Panc1 (cell line): ENCODE results near the gene PRRX2. TPM values are rescaled to one million over a fixed set of nuclear protein-coding genes. Genes with fewer than 3 reads are reported as not detected.

Experiments
- ATAC-seq: fragments of 200-7000 bp; cut with Tn5 transposase; 2 replicates; pipeline ENCODE4 v1.9.1; 2020; ENCODE audit warnings: mild to moderate bottlenecking, moderate library complexity
- BruUV-seq: library from RNA; stranded (reverse); fragments of 400-500 nt; replicated peaks from 2 replicates; lab custom pipeline; 2021; lab: Mats Ljungman, UMichigan
- CTCF ChIA-PET: fragments of 300-600 bp; sonication (Branson Sonifier 250); formaldehyde crosslinking; loops from one replicate; lab custom pipeline; 2022; ENCODE audit warnings: antibody characterized with exemption; lab: Charles Lee
- POLR2A ChIA-PET: fragments of 300-600 bp; sonication (Branson Sonifier 250); formaldehyde crosslinking; loops from one replicate; lab custom pipeline; 2022; ENCODE audit warnings: antibody characterized with exemption; lab: Charles Lee
- DNase-seq: peaks from one replicate; pipeline ENCODE4 v3.0.0-alpha.2; 2010; ENCODE audit warnings: low read depth, low spot score
- H3K27ac ChIP-seq: 2 replicates; pipeline ENCODE4 v1.5.1; 2011; ENCODE audit warnings: mild to moderate bottlenecking, low read length, inconsistent platforms
- H3K27me3 ChIP-seq: fragments of 200-500 bp; sonication (Bioruptor generic); 2 replicates; pipeline ENCODE4 v1.6.0; 2014; ENCODE audit warnings: low read length, inconsistent platforms; ENCODE audit not compliant: control insufficient read depth, insufficient read depth
- H3K36me3 ChIP-seq: fragments of 200-500 bp; sonication (Bioruptor generic); 2 replicates; pipeline ENCODE4 v1.5.1; 2014; ENCODE audit warnings: inconsistent platforms, mild to moderate bottlenecking, low read length, moderate library complexity; ENCODE audit not compliant: control insufficient read depth, insufficient read depth
- H3K4me1 ChIP-seq: 2 replicates; pipeline ENCODE4 v1.5.1; 2011; ENCODE audit warnings: inconsistent platforms, mild to moderate bottlenecking, low read length, moderate library complexity; ENCODE audit not compliant: control insufficient read depth, insufficient read depth
- H3K4me3 ChIP-seq, 2 experiments: 2 replicates each; pipeline ENCODE4 v1.5.1; 2011 to 2012; ENCODE audit warnings: low read depth in 2 of 2, low read length in 2 of 2, mild to moderate bottlenecking in 2 of 2, inconsistent platforms in 1 of 2, moderate library complexity in 1 of 2
- H3K9me3 ChIP-seq: fragments of 200-500 bp; sonication (Bioruptor generic); 2 replicates; pipeline ENCODE4 v1.5.1; 2014; ENCODE audit warnings: low read depth, mild to moderate bottlenecking, inconsistent platforms, low read length, moderate library complexity; ENCODE audit not compliant: control insufficient read depth, insufficient read depth
- CTCF ChIP-seq: fragments of 450-650 bp; IDR thresholded peaks from 2 replicates; pipeline ENCODE4 v1.5.1; 2017; ENCODE audit warnings: mild to moderate bottlenecking
- POLR2AphosphoS5 ChIP-seq: IDR thresholded peaks from 2 replicates; pipeline ENCODE4 v1.6.1; 2012; ENCODE audit warnings: mild to moderate bottlenecking, low read depth, low read length, moderate library complexity
- REST ChIP-seq, 2 experiments: IDR thresholded peaks; 2 replicates each; pipeline ENCODE4 v1.6.1; 2011 to 2012; ENCODE audit warnings: low read depth in 2 of 2, control low read depth in 1 of 2, low read length in 1 of 2, mild to moderate bottlenecking in 1 of 2, moderate library complexity in 1 of 2; ENCODE audit not compliant: insufficient read depth in 1 of 2
- SIN3A ChIP-seq: IDR thresholded peaks from 2 replicates; pipeline ENCODE4 v1.6.1; 2012; ENCODE audit warnings: low read depth, mild to moderate bottlenecking, low read length, moderate library complexity, borderline replicate concordance; ENCODE audit not compliant: insufficient read depth
- TCF7L2 ChIP-seq: IDR thresholded peaks from 2 replicates; pipeline ENCODE4 v1.6.1; 2011; ENCODE audit warnings: mild to moderate bottlenecking, low read depth, low read length, inconsistent platforms
- in situ Hi-C: cut with HindIII; loops from 2 replicates; pipeline ENCODE4 v1.10.0; 2016; ENCODE audit warnings: low sequenced_read_pairs, low pct_unique_long_range_greater_than_20kb
- intact Hi-C: fragments of 100-400 bp; cut with micrococcal nuclease; formaldehyde crosslinking; loops from one replicate; pipeline ENCODE4 v1.10.0; 2022; ENCODE audit not compliant: unreplicated experiment
- total RNA-seq: library from RNA; stranded (reverse); gene quantifications from one replicate; pipeline ENCODE4 v1.2.1, GENCODE V29; 2021; ENCODE audit not compliant: unreplicated experiment

PRRX2 gene
- total RNA-seq, 1 experiment from 2014 or later: 6.3 TPM

GRCh38 chr9:129646252-129646651 is 19.2 kb upstream of the PRRX2 start:
- BruUV-seq: no TSS peak
- ChIA-PET CTCF (interaction anchor here (0.5 kb wide), 1 partner anchor 146 kb away, joined by 5 read pairs; no protein-coding TSS in a partner anchor), POLR2A (no interaction called here)
- Histone ChIP-seq H3K4me1 (no peaks in the 10 kb centered on the region), H3K4me3 (no peak overlapping the region), H3K27me3 (no peaks in the 10 kb centered on the region), H3K9me3 (no peaks in the 10 kb centered on the region), H3K36me3 (no peaks in the 10 kb centered on the region; the same call in 1 of the 2 replicates), H3K27ac (no peak overlapping the region)
- in situ Hi-C loops (no loop called here), intact Hi-C loops (no loop called here)
- ATAC-seq (no peak), DNase-seq (no peak)
- TF ChIP-seq POLR2AphosphoS5: no peak
- TF ChIP-seq TCF7L2: no peak
- TF ChIP-seq REST (IDR thresholded peaks at IDR 0.05; ENCODE audit: insufficient read depth in 1 of 2, low read depth in 2 of 2, low read length in 1 of 2): no peak
- TF ChIP-seq CTCF: no peak
- no peak for TF ChIP-seq SIN3A

GRCh38 chr9:129646654-129647053 is 18.8 kb upstream of the PRRX2 start:
- DNase-seq: no peak
- Histone ChIP-seq H3K9me3 (no peaks in the 10 kb centered on the region), H3K4me1 (no peaks in the 10 kb centered on the region), H3K27ac (no peak overlapping the region), H3K36me3 (no peaks in the 10 kb centered on the region; the same call in 1 of the 2 replicates), H3K4me3 (no peak overlapping the region), H3K27me3 (no peaks in the 10 kb centered on the region)
- ATAC-seq: no peak
- no peak for TF ChIP-seq CTCF
- no peak for TF ChIP-seq SIN3A
- TF ChIP-seq TCF7L2: no peak
- TF ChIP-seq REST (IDR thresholded peaks at IDR 0.05; ENCODE audit: insufficient read depth in 1 of 2, low read depth in 2 of 2, low read length in 1 of 2): no peak
- POLR2A ChIA-PET: no interaction called here
- CTCF ChIA-PET: interaction anchor here (0.5 kb wide), 1 partner anchor 145 kb away, joined by 5 read pairs; no protein-coding TSS in a partner anchor
- no TSS peak for BruUV-seq
- in situ Hi-C loops: no loop called here
- intact Hi-C loops: no loop called here
